HCEC 1CT (cell line): ENCODE data around the gene CEBPG.

Experiments
- DNase-seq: peaks from one replicate; pipeline ENCODE4 v3.0.0-alpha.2; 2017

The CEBPG gene

GRCh38 chr19:33426621-33427361, 53.3 kb downstream of the CEBPG start:
- no peak for DNase-seq

GRCh38 chr19:33427801-33428626, 54.5 kb downstream of the CEBPG start:
- DNase-seq: no peak

- DNase-seq: no peak
Observed at GRCh38 chr19:33428627-33429125, 55.2 kb downstream of the CEBPG start.

- DNase-seq: no peak
Observed at GRCh38 chr19:33429891-33430673, 56.6 kb downstream of the CEBPG start.

- DNase-seq: peak; percentile 45
Observed at GRCh38 chr19:33430674-33431277, 57.3 kb downstream of the CEBPG start.

- no peak for DNase-seq
Observed at GRCh38 chr19:33432015-33432414, 58.5 kb downstream of the CEBPG start.
